Endothelial cell of umbilical vein (primary cell): ENCODE data around the gene SLC2A2. TPM values are rescaled to one million over a fixed set of nuclear protein-coding genes. Genes with fewer than 3 reads are reported as not detected.

Experiments
- BruUV-seq: library from RNA; stranded (reverse); fragments of 400-500 nt; replicated peaks from 2 replicates; lab custom pipeline; 2021; lab: Mats Ljungman, UMichigan
- CTCF ChIA-PET: fragments of 300-600, 350-600 bp; sonication (Branson Sonifier 250); formaldehyde crosslinking; loops from one replicate; lab custom pipeline; 2021; ENCODE audit warnings: antibody characterized with exemption, inconsistent platforms; lab: Charles Lee
- POLR2A ChIA-PET: fragments of 300-600, 350-600 bp; sonication (Branson Sonifier 250); formaldehyde crosslinking; loops from one replicate; lab custom pipeline; 2021; ENCODE audit warnings: antibody characterized with exemption, inconsistent platforms; lab: Charles Lee
- DNase-seq: peaks from one replicate; pipeline ENCODE4 v3.0.0-alpha.2; 2011; ENCODE audit warnings: low read depth, low spot score
- FAIRE-seq: peaks from 2 replicates; lab custom pipeline; 2011; peaks lifted over from hg19 to GRCh38; lab: Jason Lieb, UNC
- H2AFZ ChIP-seq: 2 replicates; pipeline ENCODE4 v1.6.0; 2012; ENCODE audit warnings: low read depth, low read length, control low read depth, inconsistent platforms
- H3K27ac ChIP-seq: 2 replicates; pipeline ENCODE4 v1.5.1; 2011; ENCODE audit warnings: low read depth, mild to moderate bottlenecking, control low read depth, low read length, moderate library complexity; ENCODE audit not compliant: insufficient read depth
- H3K27me3 ChIP-seq, 2 experiments: 2 replicates each; pipeline versions ENCODE4 v1.6.0 to v1.6.1; 2011; ENCODE audit warnings: low read length in 2 of 2, mixed read lengths in 1 of 2; ENCODE audit not compliant: control insufficient read depth in 2 of 2, insufficient read depth in 2 of 2
- H3K36me3 ChIP-seq, 2 experiments: 2 replicates in 1 of 2; 3 replicates in 1 of 2; pipeline ENCODE4 v1.5.1; 2011; ENCODE audit warnings: low read length in 2 of 2, mild to moderate bottlenecking in 1 of 2, moderate library complexity in 1 of 2; ENCODE audit not compliant: control insufficient read depth in 2 of 2, insufficient read depth in 2 of 2; ENCODE audit errors: extremely low read depth in 1 of 2
- H3K4me1 ChIP-seq: 3 replicates; pipeline ENCODE4 v1.5.1; 2011; ENCODE audit warnings: mild to moderate bottlenecking, low read length; ENCODE audit not compliant: control insufficient read depth, insufficient read depth; ENCODE audit errors: extremely low read depth
- H3K4me2 ChIP-seq: 2 replicates; pipeline ENCODE4 v1.6.1; 2011; ENCODE audit warnings: low read length, control low read depth, mixed read lengths; ENCODE audit not compliant: insufficient read depth
- H3K4me3 ChIP-seq, 3 experiments: fragments of 200-600 bp in 1 of 3; sonication (generic), shearing (Covaris generic) in 1 of 3; replicated peaks in 1 of 3; 2 replicates each; pipeline ENCODE4 v1.5.1; 2011 to 2016; ENCODE audit warnings: control low read depth in 3 of 3, low read length in 3 of 3, mild to moderate bottlenecking in 2 of 3, inconsistent platforms in 1 of 3, low read depth in 1 of 3, moderate library complexity in 1 of 3; ENCODE audit not compliant: insufficient read depth in 1 of 3
- H3K79me2 ChIP-seq: 2 replicates; pipeline ENCODE4 v1.6.0; 2012; ENCODE audit warnings: low read length, inconsistent platforms; ENCODE audit not compliant: control insufficient read depth, insufficient read depth
- H3K9ac ChIP-seq: replicated peaks from 2 replicates; pipeline ENCODE3; 2011; ENCODE audit warnings: low read length, control low read depth; ENCODE audit not compliant: insufficient read depth; ENCODE audit errors: extremely low read depth
- H3K9me1 ChIP-seq: replicated peaks from 3 replicates; pipeline ENCODE4 v1.6.0; 2011; ENCODE audit warnings: mild to moderate bottlenecking, low read length; ENCODE audit not compliant: control insufficient read depth, insufficient read depth; ENCODE audit errors: extremely low read depth
- H3K9me3 ChIP-seq: replicated peaks from 2 replicates; pipeline ENCODE4 v1.5.1; 2012; ENCODE audit warnings: low read length, inconsistent platforms; ENCODE audit not compliant: control insufficient read depth, insufficient read depth
- H4K20me1 ChIP-seq: replicated peaks from 2 replicates; pipeline ENCODE3; 2011; ENCODE audit warnings: mild to moderate bottlenecking, low read length; ENCODE audit not compliant: control insufficient read depth, insufficient read depth; ENCODE audit errors: extremely low read depth
- CTCF ChIP-seq, 2 donors: IDR thresholded peaks; 1 replicate in 1 of 2; 2 replicates in 1 of 2; pipeline ENCODE4 v1.5.1; 2011; ENCODE audit warnings: low read length in 2 of 2, mild to moderate bottlenecking in 2 of 2, moderate library complexity in 2 of 2, control low read depth in 1 of 2, inconsistent platforms in 1 of 2, low read depth in 1 of 2; ENCODE audit not compliant: insufficient read depth in 1 of 2; ENCODE audit errors: extremely low read depth in 1 of 2
- EZH2 ChIP-seq: IDR thresholded peaks from 2 replicates; pipeline ENCODE4 v1.6.1; 2012; ENCODE audit warnings: borderline replicate concordance, low read depth, mild to moderate bottlenecking, moderate library complexity, low read length, inconsistent platforms; ENCODE audit not compliant: severe bottlenecking
- FOS ChIP-seq: IDR thresholded peaks from 2 replicates; pipeline ENCODE4 v1.6.1; 2011; ENCODE audit warnings: mild to moderate bottlenecking, low read length, moderate library complexity, borderline replicate concordance; ENCODE audit not compliant: insufficient read depth
- GATA2 ChIP-seq: IDR thresholded peaks from 2 replicates; pipeline ENCODE4 v1.7.0; 2011; ENCODE audit warnings: low read depth, mild to moderate bottlenecking, moderate library complexity, mixed read lengths, low read length; ENCODE audit not compliant: insufficient read length, insufficient read depth
- JUN ChIP-seq: IDR thresholded peaks from 2 replicates; pipeline ENCODE4 v1.6.1; 2011; ENCODE audit warnings: borderline replicate concordance, low read depth; ENCODE audit not compliant: insufficient read length, insufficient read depth
- MYC ChIP-seq: IDR thresholded peaks from one replicate; pipeline ENCODE4 v1.6.1; 2011; ENCODE audit warnings: mild to moderate bottlenecking, low read depth, low read length
- POLR2A ChIP-seq: IDR thresholded peaks from 2 replicates; pipeline ENCODE4 v1.6.1; 2012; ENCODE audit warnings: low read depth, mild to moderate bottlenecking, control low read depth, low read length
- POLR2AphosphoS5 ChIP-seq: IDR thresholded peaks from 2 replicates; pipeline ENCODE4 v1.6.1; 2012; ENCODE audit warnings: low read depth, mild to moderate bottlenecking, control low read depth, low read length, moderate library complexity; ENCODE audit not compliant: insufficient read depth
- dilution Hi-C: fragments of 300-500 bp; cut with MboI; formaldehyde crosslinking; loops from one replicate; pipeline ENCODE4 v1.15.0; 2019; ENCODE audit warnings: low sequenced_read_pairs; ENCODE audit not compliant: extremely low pct_ligation_motif_present
- intact Hi-C: fragments of 100-400 bp; cut with micrococcal nuclease; formaldehyde crosslinking; loops from one replicate; pipeline ENCODE4 v1.10.0; 2022
- polyA plus RNA-seq, 4 experiments: library from polyadenylated mRNA; depleted of rRNA in 3 of 4; stranded (reverse) in 3 of 4; unstranded in 1 of 4; fragments of >200 nt; gene quantifications; 2 replicates each; pipeline versions ENCODE4 v1.2.1 to v1.2.3, GENCODE V29; 2011 to 2012; ENCODE audit warnings: missing spikeins in 1 of 4
- total RNA-seq: library from RNA; stranded (reverse); gene quantifications from 2 replicates; pipeline ENCODE4 v1.2.3, GENCODE V29; 2021
- TF ChIP-seq, protein P1 (sequence below): IDR thresholded peaks from 2 replicates; pipeline ENCODE4 v1.6.1; 2011; ENCODE audit not compliant: insufficient read depth, insufficient read length

The SLC2A2 gene
- total and polyA plus RNA-seq, 2 donors (not counting 3 experiments of a cell fraction or from before 2014, with no cell fraction given), result not detected

DNA sequence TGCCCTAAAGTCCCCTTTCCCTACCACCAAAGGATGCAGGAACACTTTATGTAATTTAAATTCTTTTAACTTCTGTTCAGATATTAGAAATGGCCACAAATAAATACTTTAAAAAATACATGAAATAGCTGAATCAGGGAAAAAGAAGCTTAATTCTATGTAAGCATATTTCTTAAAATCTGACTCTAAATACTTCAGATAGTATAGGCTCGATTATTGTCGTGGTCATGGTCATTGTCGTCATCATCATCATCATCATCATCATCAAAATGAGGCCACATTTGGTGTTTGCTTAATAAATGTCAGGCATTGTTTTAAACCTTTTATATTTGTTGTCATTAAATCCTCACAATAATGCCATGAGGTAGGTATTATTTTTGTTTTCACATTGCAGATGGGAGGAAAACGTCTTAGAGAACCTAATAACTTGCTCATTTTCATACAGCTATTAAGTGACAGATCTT lies 14.6 kb downstream of the SLC2A2 start:
- FAIRE-seq, result no peak

More for the DNA sequence above, 14.6 kb downstream of the SLC2A2 start:
- no peak overlapping the region for H2AFZ ChIP-seq
- dilution Hi-C loops, result no loop called here
- H3K4me2 ChIP-seq, result no peak overlapping the region
- no peak for DNase-seq
- no peak overlapping the region for H3K4me3 ChIP-seq
- ChIA-PET CTCF (interaction anchor here (1.1 to 2.9 kb wide), 5 partner anchors 10 to 50 kb away, joined by 3 to 14 read pairs (median 3); no protein-coding TSS in a partner anchor), POLR2A (no interaction called here)
- no peaks in the 10 kb centered on the region for H4K20me1 ChIP-seq
- no peaks in the 10 kb centered on the region for H3K4me1 ChIP-seq
- H3K9ac ChIP-seq, result no peak overlapping the region
- no TSS peak for BruUV-seq
- TF ChIP-seq CTCF (IDR thresholded peaks at IDR 0.05; ENCODE audit: extremely low read depth in 1 of 2, insufficient read depth in 1 of 2, low read depth in 1 of 2, low read length in 2 of 2), result no peak
- TF ChIP-seq POLR2A, result no peak
- no peak for TF ChIP-seq MYC
- no peak for TF ChIP-seq JUN
- no peak for TF ChIP-seq EZH2
- TF ChIP-seq, protein P1, sequence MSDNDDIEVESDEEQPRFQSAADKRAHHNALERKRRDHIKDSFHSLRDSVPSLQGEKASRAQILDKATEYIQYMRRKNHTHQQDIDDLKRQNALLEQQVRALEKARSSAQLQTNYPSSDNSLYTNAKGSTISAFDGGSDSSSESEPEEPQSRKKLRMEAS, result no peak
- no peak for TF ChIP-seq POLR2AphosphoS5
- no peak for TF ChIP-seq GATA2
- TF ChIP-seq FOS, result no peak
- intact Hi-C loops, result no loop called here
- no peak overlapping the region for H3K27ac ChIP-seq
- no peaks in the 10 kb centered on the region for H3K36me3 ChIP-seq
- H3K79me2 ChIP-seq, result no peaks in the 10 kb centered on the region
- H3K9me1 ChIP-seq, result no peaks in the 10 kb centered on the region
- H3K27me3 ChIP-seq, result peaks cover 0 to 2% of the 10 kb centered on the region in 2 experiments
- H3K9me3 ChIP-seq, result no peaks in the 10 kb centered on the region
